ENCODE measurements around the gene FNIP1.
"Not testable (repeated sequence)": the region's sequence is repeated elsewhere in the genome, so short reads cannot be mapped to it uniquely, and the experiment has no call there.

FNIP1 gene

GRCh38 chr5:131608597-131608996, 188.2 kb downstream of the FNIP1 start:
- no peak for DNase-seq (ENCODE audit: low spot score)
- H3K4me3 ChIP-seq: no peak overlapping the region
- H3K27ac ChIP-seq: peak overlapping the region; percentile 19 to 69
- TF ChIP-seq CTCF (IDR thresholded peaks at IDR 0.05): no peak

- no peak for TF ChIP-seq CTCF (IDR thresholded peaks at IDR 0.05)
- Histone ChIP-seq H3K4me3 (no peak overlapping the region), H3K27ac (peak overlapping the region; percentile 19 to 68)
- DNase-seq (ENCODE audit: low spot score): no peak
These were observed 188.8 kb downstream of the FNIP1 start for GRCh38 chr5:131607903-131608540.

- peak overlapping the region; percentile 19 to 66 for H3K27ac ChIP-seq
- TF ChIP-seq CTCF (IDR thresholded peaks at IDR 0.05): no peak
- DNase-seq (ENCODE audit: low spot score): no peak
- peak overlapping the region; percentile 17 for H3K4me3 ChIP-seq
These were observed 189.4 kb downstream of the FNIP1 start for GRCh38 chr5:131607418-131607817.

- DNase-seq (ENCODE audit: low spot score): no peak
- H3K4me3 ChIP-seq: no peak overlapping the region
- no peak for TF ChIP-seq CTCF (IDR thresholded peaks at IDR 0.05)
- no peak overlapping the region for H3K27ac ChIP-seq
These were observed 191.7 kb downstream of the FNIP1 start for GRCh38 chr5:131605086-131605485.

GRCh38 chr5:131595088-131596033, 201.5 kb downstream of the FNIP1 start:
- no peak for DNase-seq (ENCODE audit: low spot score)
- H3K4me3 ChIP-seq: no peak overlapping the region
- no peak overlapping the region for H3K27ac ChIP-seq
- no peak for TF ChIP-seq CTCF (IDR thresholded peaks at IDR 0.05)

GRCh38 chr5:131593921-131594320, 202.9 kb downstream of the FNIP1 start:
- DNase-seq (ENCODE audit: low spot score): no peak
- no peak for TF ChIP-seq CTCF (IDR thresholded peaks at IDR 0.05)
- Histone ChIP-seq H3K27ac (no peak overlapping the region), H3K4me3 (no peak overlapping the region)

GRCh38 chr5:131593436-131593835, 203.4 kb downstream of the FNIP1 start:
- H3K27ac ChIP-seq; DNase-seq (ENCODE audit: low spot score); H3K4me3 ChIP-seq: not testable (repeated sequence)
